Mesodermal cell (in vitro differentiated cells): ENCODE measurements around the gene SLC44A4.
"Not testable (repeated sequence)": the region's sequence is repeated elsewhere in the genome, so short reads cannot be mapped to it uniquely, and the experiment has no call there.

Experiments
- H3K27ac ChIP-seq: 2 replicates; pipeline ENCODE4 v1.7.0; 2013; ENCODE audit warnings: mild to moderate bottlenecking, low read depth, low read length, moderate library complexity; ENCODE audit not compliant: severe bottlenecking
- H3K36me3 ChIP-seq: 2 replicates; pipeline ENCODE4 v1.7.1; 2013; ENCODE audit warnings: mild to moderate bottlenecking, low read length, moderate library complexity; ENCODE audit not compliant: control insufficient read depth, insufficient read depth
- H3K4me1 ChIP-seq: one replicate; pipeline ENCODE4 v1.7.1; 2013; ENCODE audit warnings: mild to moderate bottlenecking, low read length; ENCODE audit not compliant: insufficient read depth, control insufficient read depth, poor library complexity, severe bottlenecking
- H3K4me3 ChIP-seq: 2 replicates; pipeline ENCODE4 v1.7.0; 2013; ENCODE audit warnings: low read length, control low read depth, mild to moderate bottlenecking; ENCODE audit not compliant: insufficient read depth, poor library complexity, severe bottlenecking; ENCODE audit errors: extremely low read depth
- H3K9me3 ChIP-seq: 2 replicates; pipeline ENCODE4 v1.7.1; 2013; ENCODE audit warnings: mild to moderate bottlenecking, low read length, moderate library complexity; ENCODE audit not compliant: control insufficient read depth
- WGBS, 2 experiments: methylation state at CpG; one replicate each; pipeline ENCODE4 v1.1.5; 2013; ENCODE audit warnings: missing lambda C conversion rate in 2 of 2; ENCODE audit not compliant: insufficient coverage in 2 of 2; 5-methylcytosine and 5-hydroxymethylcytosine counted together

The SLC44A4 gene

GRCh38 chr6:31826793-31827285, 52.0 kb downstream of the SLC44A4 start:
- no peaks in the 10 kb centered on the region for H3K9me3 ChIP-seq
- peaks cover 10% of the 10 kb centered on the region for H3K4me1 ChIP-seq
- H3K27ac ChIP-seq = peak overlapping the region; percentile 94
- 0 to 8% methylated on average over 6 to 7 of the region's 13 CpGs for WGBS, 2 experiments
- no peaks in the 10 kb centered on the region for H3K36me3 ChIP-seq
- H3K4me3 ChIP-seq = peak overlapping the region; percentile 38

- Histone ChIP-seq H3K27ac (peak overlapping the region; percentile 16), H3K4me1 (peaks cover 7% of the 10 kb centered on the region), H3K4me3 (no peak overlapping the region), H3K9me3 (no peaks in the 10 kb centered on the region), H3K36me3 (no peaks in the 10 kb centered on the region)
- 65% methylated on average over 2 of the region's 4 CpGs; no CpG with 5 or more reads in 1 of the 2 experiments for WGBS, 2 experiments
Measured at GRCh38 chr6:31825553-31825952, 53.2 kb downstream of the SLC44A4 start.

- not testable (repeated sequence) for H3K27ac ChIP-seq, H3K4me1 ChIP-seq, H3K9me3 ChIP-seq, H3K36me3 ChIP-seq, H3K4me3 ChIP-seq
- WGBS, 2 experiments = 95 to 100% methylated on average over 2 to 3 of the region's 9 CpGs
Measured at GRCh38 chr6:31823592-31824196, 55.1 kb downstream of the SLC44A4 start.

GRCh38 chr6:31822036-31822821, 56.6 kb downstream of the SLC44A4 start:
- Histone ChIP-seq H3K4me3 (peak overlapping the region; percentile 48), H3K9me3 (no peaks in the 10 kb centered on the region), H3K4me1 (peaks cover 17% of the 10 kb centered on the region), H3K27ac (peak overlapping the region; percentile 92), H3K36me3 (peaks cover 7% of the 10 kb centered on the region)
- WGBS, 2 experiments = 9 to 10% methylated on average over 10 to 12 of the region's 25 CpGs

- peak overlapping the region; percentile 48 for H3K4me3 ChIP-seq
- WGBS, 2 experiments = 27 to 29% methylated on average over 16 to 19 of the region's 39 CpGs
- no peaks in the 10 kb centered on the region for H3K9me3 ChIP-seq
- peaks cover 7% of the 10 kb centered on the region for H3K36me3 ChIP-seq
- peak overlapping the region; percentile 92 for H3K27ac ChIP-seq
- H3K4me1 ChIP-seq = peaks cover 11% of the 10 kb centered on the region
Measured at GRCh38 chr6:31821301-31822035, 57.3 kb downstream of the SLC44A4 start.

GRCh38 chr6:31820399-31820798, 58.4 kb downstream of the SLC44A4 start:
- WGBS, 2 experiments = 90 to 100% methylated on average over 1 to 2 of the region's 10 CpGs
- H3K4me3 ChIP-seq, H3K36me3 ChIP-seq, H3K9me3 ChIP-seq, H3K27ac ChIP-seq, H3K4me1 ChIP-seq: not testable (repeated sequence)

- no peak overlapping the region for H3K4me3 ChIP-seq
- H3K9me3 ChIP-seq = no peaks in the 10 kb centered on the region
- H3K27ac ChIP-seq = no peak overlapping the region
- H3K4me1 ChIP-seq = peaks cover 9% of the 10 kb centered on the region
- peaks cover 7% of the 10 kb centered on the region for H3K36me3 ChIP-seq
Measured at GRCh38 chr6:31819871-31820299, 58.9 kb downstream of the SLC44A4 start.

GRCh38 chr6:31817929-31818511, 60.8 kb downstream of the SLC44A4 start:
- H3K4me3 ChIP-seq = peak overlapping the region; percentile 19
- not testable (repeated sequence) for H3K27ac ChIP-seq, H3K4me1 ChIP-seq, H3K36me3 ChIP-seq, H3K9me3 ChIP-seq
- 89 to 100% methylated on average over 4 to 5 of the region's 8 CpGs for WGBS, 2 experiments

GRCh38 chr6:31817133-31817928, 61.5 kb downstream of the SLC44A4 start:
- 93 to 95% methylated on average over 3 to 6 of the region's 37 CpGs for WGBS, 2 experiments
- not testable (repeated sequence) for H3K36me3 ChIP-seq, H3K4me1 ChIP-seq, H3K27ac ChIP-seq, H3K9me3 ChIP-seq
- H3K4me3 ChIP-seq = peak overlapping the region; percentile 19
